K562 (cell line): ENCODE data around the gene GATM. TPM values are rescaled to one million over a fixed set of nuclear protein-coding genes. Genes with fewer than 3 reads are reported as not detected.

ENCODE experiments used
- ATAC-seq: fragments of 200-7000 bp; cut with Tn5 transposase; 3 replicates; pipeline ENCODE4 v1.9.1; 2020; ENCODE audit warnings: moderate library complexity
- BruUV-seq: library from RNA; stranded (reverse); fragments of 400-500 nt; replicated peaks from 2 replicates; lab custom pipeline; 2021; lab: Mats Ljungman, UMichigan
- CTCF ChIA-PET: fragments of 300-600 bp; formaldehyde crosslinking; extraction: SDS; loops from one replicate; lab custom pipeline; 2021; ENCODE audit warnings: low intra/inter-chr PET ratio; lab: Yijun Ruan, JAX
- POLR2A ChIA-PET: fragments of 300-600, 350-650 bp; sonication (Branson Sonifier 250); formaldehyde crosslinking; extraction: SDS; loops from one replicate; lab custom pipeline; 2021; ENCODE audit warnings: antibody characterized with exemption, inconsistent platforms; lab: Yijun Ruan, JAX
- DNase-seq, 4 experiments: peaks; one replicate each; pipeline versions ENCODE4 v3.0.0 to v3.0.0-alpha.2; 2011 to 2018; ENCODE audit warnings: low spot score in 3 of 4, mixed read lengths in 3 of 4; ENCODE audit errors: extremely low read depth in 1 of 4
- FAIRE-seq: peaks from 2 replicates; lab custom pipeline; 2011; peaks lifted over from hg19 to GRCh38; lab: Jason Lieb, UNC
- H2AFZ ChIP-seq: 2 replicates; pipeline ENCODE4 v1.6.0; 2011; ENCODE audit warnings: low read depth, low read length, control low read depth, inconsistent platforms
- H3K27ac ChIP-seq: fragments of 200-600 bp; 3 replicates; pipeline ENCODE4 v1.8.0; 2011; ENCODE audit warnings: low read depth, mild to moderate bottlenecking, control low read depth, inconsistent platforms, low read length, moderate library complexity, mixed read lengths; ENCODE audit errors: extremely low read depth
- H3K27me3 ChIP-seq, 2 experiments: fragments of 300-600 bp in 1 of 2; 2 replicates in 1 of 2; 3 replicates in 1 of 2; pipeline versions ENCODE4 v1.6.0 to v1.8.0; 2011; ENCODE audit warnings: inconsistent platforms in 2 of 2, low read length in 2 of 2, mild to moderate bottlenecking in 1 of 2, mixed read lengths in 1 of 2, moderate library complexity in 1 of 2; ENCODE audit not compliant: control insufficient read depth in 2 of 2, insufficient read depth in 2 of 2
- H3K36me3 ChIP-seq: fragments of 300-600 bp; 3 replicates; pipeline ENCODE4 v1.8.0; 2011; ENCODE audit warnings: mild to moderate bottlenecking, low read length, inconsistent platforms; ENCODE audit not compliant: control insufficient read depth, insufficient read depth
- H3K4me1 ChIP-seq, 2 experiments: fragments of 200-600 bp in 1 of 2; replicated peaks in 1 of 2; 2 replicates in 1 of 2; 3 replicates in 1 of 2; pipeline versions ENCODE4 v1.5.1 to v1.8.0; 2011; ENCODE audit warnings: inconsistent platforms in 2 of 2, low read length in 2 of 2, mild to moderate bottlenecking in 1 of 2, mixed read lengths in 1 of 2, moderate library complexity in 1 of 2; ENCODE audit not compliant: control insufficient read depth in 2 of 2, insufficient read depth in 2 of 2
- H3K4me2 ChIP-seq: 2 replicates; pipeline ENCODE4 v1.6.1; 2011; ENCODE audit warnings: low read length, control low read depth, inconsistent platforms, mixed read lengths; ENCODE audit not compliant: insufficient read depth
- H3K4me3 ChIP-seq: fragments of 200-600 bp; sonication (generic), shearing (Covaris generic); 2 replicates; pipeline ENCODE4 v1.5.1; 2016; ENCODE audit warnings: control low read depth, inconsistent platforms
- H3K79me2 ChIP-seq: fragments of 200-600 bp; 3 replicates; pipeline ENCODE4 v1.8.0; 2011; ENCODE audit warnings: low read length, inconsistent platforms; ENCODE audit not compliant: control insufficient read depth, insufficient read depth
- H3K9ac ChIP-seq, 2 experiments: 2 replicates each; pipeline versions ENCODE4 v1.6.0 to v1.6.1; 2011; ENCODE audit warnings: low read depth in 2 of 2, low read length in 2 of 2, control low read depth in 1 of 2, inconsistent platforms in 1 of 2, mild to moderate bottlenecking in 1 of 2, mixed read lengths in 1 of 2; ENCODE audit not compliant: insufficient read depth in 1 of 2
- H3K9me1 ChIP-seq: one replicate; pipeline ENCODE4 v1.6.0; 2011; ENCODE audit warnings: inconsistent platforms, mild to moderate bottlenecking, low read length, moderate library complexity; ENCODE audit not compliant: control insufficient read depth, insufficient read depth
- H3K9me3 ChIP-seq: replicated peaks from 2 replicates; pipeline ENCODE4 v1.5.1; 2011; ENCODE audit warnings: low read depth, low read length, inconsistent platforms; ENCODE audit not compliant: control insufficient read depth, insufficient read depth
- H4K20me1 ChIP-seq: replicated peaks from 2 replicates; pipeline ENCODE4 v1.6.1; 2011; ENCODE audit warnings: low read length, inconsistent platforms, mixed read lengths; ENCODE audit not compliant: control insufficient read depth, insufficient read depth
- FOXK2 ChIP-seq, 2 experiments: fragments of 450-650 bp; IDR thresholded peaks in 1 of 2; conservative IDR thresholded peaks in 1 of 2; 2 replicates each; pipeline ENCODE4 v1.6.1; 2016; ENCODE audit warnings: low read depth in 2 of 2, mild to moderate bottlenecking in 1 of 2
- FUS ChIP-seq: fragments of 200-400 bp; formaldehyde crosslinking; optimal IDR thresholded peaks from 2 replicates; pipeline ENCODE3; 2017; ENCODE audit warnings: low read depth, low read length
- THAP12 ChIP-seq: fragments of 250-450 bp; sonication (Bioruptor Pico); IDR thresholded peaks from 2 replicates; pipeline ENCODE4 v1.9.0; 2021; ENCODE audit warnings: mild to moderate bottlenecking, inconsistent platforms
- ZNF324 ChIP-seq: fragments of 250-450 bp; sonication (Bioruptor Pico); IDR thresholded peaks from 2 replicates; pipeline ENCODE4 v1.4.0; 2020; ENCODE audit warnings: mild to moderate bottlenecking
- ZNF592 ChIP-seq: fragments of 450-650 bp; IDR thresholded peaks from 2 replicates; pipeline ENCODE4 v1.6.1; 2017; ENCODE audit warnings: antibody characterized with exemption, mild to moderate bottlenecking
- WGBS: fragments of 100-300 bp; shearing (Covaris generic); methylation state at CpG from one replicate; pipeline ENCODE4 v1.1.6; 2016; ENCODE audit warnings: low coverage, mixed read lengths; ENCODE audit not compliant: insufficient coverage; ENCODE audit errors: missing lambda C conversion rate; 5-methylcytosine and 5-hydroxymethylcytosine counted together
- in situ Hi-C: fragments of 300-500 bp; cut with MboI; formaldehyde crosslinking; loops from 4 replicates; pipeline ENCODE4 v1.15.0; 2018; ENCODE audit warnings: inconsistent platforms, mixed read lengths
- intact Hi-C: fragments of 100-400 bp; cut with micrococcal nuclease; formaldehyde crosslinking; loops from 2 replicates; pipeline ENCODE4 v1.14.2; 2022
- polyA plus RNA-seq, 8 experiments: library from polyadenylated mRNA; depleted of rRNA in 4 of 8; stranded (reverse) in 5 of 8; unstranded in 3 of 8; fragments of >200 nt; fragmentation: Nextera tagmentation in 2 of 8; fragmentation: Illumina TruSeq in 1 of 8; extraction: Ambion mirVana in 2 of 8; extraction: Trizol in 1 of 8; gene quantifications; 2 replicates each; pipeline versions ENCODE4 v1.2.1 to v1.2.3, GENCODE V29; 2011 to 2014; ENCODE audit warnings: inconsistent platforms in 1 of 8, missing spikeins in 1 of 8
- total RNA-seq, 7 experiments: library from RNA; depleted of rRNA in 6 of 7; stranded (reverse); fragments of >200 nt in 6 of 7; fragmentation: Illumina TruSeq in 2 of 7; extraction: Trizol in 2 of 7; gene quantifications; 2 replicates each; pipeline versions ENCODE4 v1.2.1 to v1.2.3, GENCODE V29; 2011 to 2021; ENCODE audit warnings: low replicate concordance in 1 of 7
- TF ChIP-seq, protein P1 (sequence below): fragments of 450-650 bp; IDR thresholded peaks from 2 replicates; pipeline ENCODE4 v1.6.1; 2016; ENCODE audit warnings: mild to moderate bottlenecking

The GATM gene
- total and polyA plus RNA-seq, 9 of the 15 experiments (the other 6 are each of a cell fraction or from before 2014, with no cell fraction given) = 0.11 to 1.1 (median 0.65) TPM

DNA sequence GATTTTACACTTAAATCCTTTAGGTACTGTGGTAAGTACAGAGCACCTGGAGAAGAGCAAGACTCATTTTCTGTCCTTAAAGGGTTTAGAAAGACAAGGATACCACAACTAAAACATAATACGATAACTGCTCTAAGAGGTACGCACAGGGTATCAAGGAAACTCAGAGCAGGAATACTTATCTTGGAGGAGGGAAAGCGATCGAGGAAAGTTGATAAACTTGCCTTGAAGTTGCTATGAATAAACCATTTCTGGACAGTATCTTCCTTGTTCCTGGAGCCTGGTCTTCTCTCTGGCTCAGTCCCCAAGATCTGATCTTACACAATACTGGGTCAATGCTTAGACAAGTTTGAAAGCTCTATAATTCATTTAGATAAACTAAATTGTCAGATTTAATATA, 17.6 kb upstream of the GATM start:
- DNase-seq (no peak), ATAC-seq (no peak), FAIRE-seq (no peak)
- intact Hi-C loops (no loop called here), in situ Hi-C loops (no loop called here)
- WGBS = 4% methylated on average over 4 of the region's 4 CpGs
- no peak for TF ChIP-seq FOXK2 (conservative IDR thresholded peaks at IDR 0.05 in 1 of 2, IDR thresholded peaks at IDR 0.05 in 1 of 2; ENCODE audit: low read depth in 2 of 2)
- no peak for TF ChIP-seq ZNF324 (CRISPR knock-in tag)
- TF ChIP-seq, protein P1, sequence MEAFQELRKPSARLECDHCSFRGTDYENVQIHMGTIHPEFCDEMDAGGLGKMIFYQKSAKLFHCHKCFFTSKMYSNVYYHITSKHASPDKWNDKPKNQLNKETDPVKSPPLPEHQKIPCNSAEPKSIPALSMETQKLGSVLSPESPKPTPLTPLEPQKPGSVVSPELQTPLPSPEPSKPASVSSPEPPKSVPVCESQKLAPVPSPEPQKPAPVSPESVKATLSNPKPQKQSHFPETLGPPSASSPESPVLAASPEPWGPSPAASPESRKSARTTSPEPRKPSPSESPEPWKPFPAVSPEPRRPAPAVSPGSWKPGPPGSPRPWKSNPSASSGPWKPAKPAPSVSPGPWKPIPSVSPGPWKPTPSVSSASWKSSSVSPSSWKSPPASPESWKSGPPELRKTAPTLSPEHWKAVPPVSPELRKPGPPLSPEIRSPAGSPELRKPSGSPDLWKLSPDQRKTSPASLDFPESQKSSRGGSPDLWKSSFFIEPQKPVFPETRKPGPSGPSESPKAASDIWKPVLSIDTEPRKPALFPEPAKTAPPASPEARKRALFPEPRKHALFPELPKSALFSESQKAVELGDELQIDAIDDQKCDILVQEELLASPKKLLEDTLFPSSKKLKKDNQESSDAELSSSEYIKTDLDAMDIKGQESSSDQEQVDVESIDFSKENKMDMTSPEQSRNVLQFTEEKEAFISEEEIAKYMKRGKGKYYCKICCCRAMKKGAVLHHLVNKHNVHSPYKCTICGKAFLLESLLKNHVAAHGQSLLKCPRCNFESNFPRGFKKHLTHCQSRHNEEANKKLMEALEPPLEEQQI = no peak
- no peak for TF ChIP-seq ZNF592
- no peak for TF ChIP-seq THAP12 (CRISPR knock-in tag)
- no peak for TF ChIP-seq FUS
- H3K79me2 ChIP-seq = no peaks in the 10 kb centered on the region
- H3K9me1 ChIP-seq = no peaks in the 10 kb centered on the region
- H4K20me1 ChIP-seq = no peaks in the 10 kb centered on the region
- H3K27ac ChIP-seq = no peak overlapping the region
- H3K36me3 ChIP-seq = no peaks in the 10 kb centered on the region
- BruUV-seq = no TSS peak
- H3K4me3 ChIP-seq = no peak overlapping the region
- ChIA-PET POLR2A (no interaction called here), CTCF (no interaction called here)
- H3K4me2 ChIP-seq = no peak overlapping the region
- no peak overlapping the region for H2AFZ ChIP-seq
- no peaks in the 10 kb centered on the region for H3K9me3 ChIP-seq
- H3K9ac ChIP-seq = no peak overlapping the region
- H3K27me3 ChIP-seq = peaks cover 2 to 10% of the 10 kb centered on the region in 2 experiments; a peak in 3 of 5 replicates
- no peaks in the 10 kb centered on the region; a peak in 1 of 5 replicates for H3K4me1 ChIP-seq
